Skeletal muscle tissue (tissue), 4 donors: ENCODE data around the gene C1R. TPM values are rescaled to one million over a fixed set of nuclear protein-coding genes. Genes with fewer than 3 reads are reported as not detected.

Experiments used
- H3K27ac ChIP-seq: one replicate; pipeline ENCODE4 v1.7.0; 2013; ENCODE audit warnings: mild to moderate bottlenecking, low read depth, low read length, inconsistent platforms
- H3K27me3 ChIP-seq, 3 donors: one replicate each; pipeline ENCODE4 v1.7.0; 2013; ENCODE audit warnings: low read length in 3 of 3; ENCODE audit not compliant: control insufficient read depth in 3 of 3, insufficient read depth in 3 of 3
- H3K36me3 ChIP-seq, 3 donors: one replicate each; pipeline ENCODE4 v1.7.0; 2013; ENCODE audit warnings: low read length in 3 of 3; ENCODE audit not compliant: control insufficient read depth in 3 of 3, insufficient read depth in 3 of 3
- H3K4me1 ChIP-seq, 3 donors: one replicate each; pipeline ENCODE4 v1.7.0; 2013; ENCODE audit warnings: low read length in 3 of 3, mild to moderate bottlenecking in 3 of 3; ENCODE audit not compliant: control insufficient read depth in 3 of 3, insufficient read depth in 3 of 3
- H3K4me3 ChIP-seq, 3 donors: one replicate each; pipeline ENCODE4 v1.7.0; 2013; ENCODE audit warnings: low read length in 3 of 3
- H3K9ac ChIP-seq, 3 donors: one replicate each; pipeline ENCODE4 v1.7.0; 2013; ENCODE audit warnings: low read length in 3 of 3, mild to moderate bottlenecking in 3 of 3, moderate library complexity in 2 of 3, low read depth in 1 of 3
- H3K9me3 ChIP-seq, 3 donors: one replicate each; pipeline ENCODE4 v1.7.0; 2013; ENCODE audit warnings: low read length in 3 of 3; ENCODE audit not compliant: control insufficient read depth in 3 of 3
- total RNA-seq: library from RNA; depleted of rRNA; stranded (reverse); fragments of >200 nt; gene quantifications from one replicate; pipeline ENCODE4 v1.2.3, GENCODE V29; 2014
- donor health status: Osteomylitis.

The C1R gene
- total RNA-seq, 1 donor from 2014 or later: 76.7 TPM

DNA sequence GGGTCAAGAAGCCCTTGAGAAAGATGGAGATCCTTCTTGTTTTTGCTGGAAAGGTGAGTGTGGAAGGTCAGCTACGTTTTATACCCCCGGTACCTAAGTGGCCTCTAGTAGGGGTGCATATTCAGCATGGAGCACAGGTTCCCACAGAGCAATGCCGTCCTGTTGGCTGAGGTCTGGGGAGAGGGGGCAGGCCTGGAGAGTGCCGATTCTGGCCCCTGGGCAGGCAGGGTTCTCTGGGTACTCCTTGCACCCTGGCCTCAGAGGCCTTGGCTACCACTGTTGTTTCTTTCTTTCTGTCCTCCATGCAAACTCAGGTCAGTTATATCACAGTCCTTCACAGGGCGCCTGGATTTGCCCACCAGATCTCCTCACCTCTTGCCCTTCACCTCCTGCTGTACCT, 27.9 kb upstream of the C1R start:
- no peaks in the 10 kb centered on the region for H3K9me3 ChIP-seq
- peaks cover 0 to 14% (median 7%) of the 10 kb centered on the region in 3 donors for H3K4me1 ChIP-seq
- H3K36me3 ChIP-seq: peaks cover 0 to 7% (median 0%) of the 10 kb centered on the region in 3 donors
- H3K27ac ChIP-seq: no peak overlapping the region
- H3K9ac ChIP-seq: no peak overlapping the region
- peaks cover 0 to 2% (median 0%) of the 10 kb centered on the region in 3 donors for H3K27me3 ChIP-seq
- H3K4me3 ChIP-seq: no peak overlapping the region

DNA sequence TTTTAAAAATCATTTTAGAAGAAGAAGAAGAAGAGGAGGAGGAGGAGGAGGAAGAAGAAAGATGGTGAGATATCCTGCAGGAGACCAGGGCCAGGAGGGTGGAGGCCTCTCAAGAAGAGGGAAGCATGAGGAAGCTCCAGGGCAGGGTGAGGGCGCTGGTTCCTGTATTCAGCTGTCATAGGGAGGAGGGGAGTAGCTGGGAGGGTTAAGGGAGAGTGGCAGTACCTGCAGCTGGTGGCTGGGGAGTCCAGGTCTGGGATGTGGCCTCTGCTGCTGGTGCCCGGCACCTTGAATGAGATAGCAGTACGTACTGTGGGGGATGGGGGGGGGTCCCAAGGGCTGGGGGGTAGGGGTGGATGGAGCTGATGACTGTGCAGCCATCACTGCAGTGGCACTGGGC, 26.6 kb upstream of the C1R start:
- Histone ChIP-seq H3K9ac (no peak overlapping the region), H3K4me3 (no peak overlapping the region), H3K27me3 (peaks cover 0 to 2% (median 0%) of the 10 kb centered on the region in 3 donors), H3K27ac (no peak overlapping the region), H3K4me1 (peaks cover 0 to 14% (median 7%) of the 10 kb centered on the region in 3 donors), H3K9me3 (no peaks in the 10 kb centered on the region), H3K36me3 (peaks cover 0 to 9% (median 0%) of the 10 kb centered on the region in 3 donors)

DNA sequence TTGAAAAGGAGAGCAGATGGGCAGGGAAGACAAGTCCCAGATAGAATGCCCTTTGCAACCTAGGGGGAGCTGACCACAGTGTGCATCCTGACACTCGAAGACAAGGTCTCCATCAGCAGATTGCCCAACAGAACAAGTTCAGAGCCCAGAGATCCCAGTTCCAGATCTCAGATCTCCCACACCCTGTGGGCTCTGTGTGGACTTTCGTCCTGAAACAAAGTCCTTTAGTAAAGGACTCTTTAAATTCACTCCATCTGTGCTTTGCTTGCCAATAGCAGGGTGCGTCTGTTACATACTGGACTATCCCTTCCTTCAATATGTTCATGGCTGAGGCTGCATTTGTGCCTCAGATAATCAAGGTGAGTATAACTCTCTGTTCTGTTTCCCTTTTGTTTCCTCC, 25.4 kb upstream of the C1R start:
- Histone ChIP-seq H3K36me3 (peaks cover 0 to 9% (median 0%) of the 10 kb centered on the region in 3 donors), H3K4me1 (peaks cover 0 to 11% (median 3%) of the 10 kb centered on the region in 3 donors), H3K4me3 (no peak overlapping the region), H3K27me3 (peaks cover 0 to 2% (median 0%) of the 10 kb centered on the region in 3 donors), H3K9me3 (no peaks in the 10 kb centered on the region), H3K9ac (no peak overlapping the region), H3K27ac (no peak overlapping the region)

GRCh38 chr12:7116916-7117315, 24.7 kb upstream of the C1R start:
- Histone ChIP-seq H3K4me3 (no peak overlapping the region), H3K4me1 (peaks cover 0 to 4% (median 4%) of the 10 kb centered on the region in 3 donors), H3K27me3 (peaks cover 0 to 2% (median 0%) of the 10 kb centered on the region in 3 donors), H3K9me3 (no peaks in the 10 kb centered on the region), H3K27ac (no peak overlapping the region), H3K9ac (no peak overlapping the region), H3K36me3 (peaks cover 0 to 9% (median 0%) of the 10 kb centered on the region in 3 donors)

DNA sequence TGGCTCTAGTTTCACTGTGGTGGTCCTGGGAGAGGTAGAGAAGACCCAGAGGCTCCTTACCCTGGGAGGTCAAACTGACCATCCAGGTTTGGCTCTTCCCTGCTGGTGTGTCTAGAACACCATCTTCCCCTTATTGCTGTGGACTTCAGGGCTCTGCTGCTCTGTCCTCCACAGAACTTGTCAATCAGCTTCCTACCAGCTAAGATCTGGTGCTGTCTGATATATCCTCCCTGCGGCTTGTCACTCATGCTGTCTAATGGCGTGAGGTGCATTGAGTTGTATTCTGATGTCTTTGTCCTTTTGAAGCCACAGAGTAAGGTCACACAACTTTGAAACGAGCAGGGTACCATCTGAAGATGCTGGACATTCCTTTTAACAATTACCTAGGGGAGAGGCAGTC, 24.0 kb upstream of the C1R start:
- Histone ChIP-seq H3K27ac (no peak overlapping the region), H3K27me3 (peaks cover 0 to 2% (median 0%) of the 10 kb centered on the region in 3 donors), H3K4me1 (peaks cover 0 to 4% (median 3%) of the 10 kb centered on the region in 3 donors), H3K36me3 (peaks cover 0 to 9% (median 0%) of the 10 kb centered on the region in 3 donors), H3K9ac (no peak overlapping the region), H3K9me3 (no peaks in the 10 kb centered on the region), H3K4me3 (no peak overlapping the region)

DNA sequence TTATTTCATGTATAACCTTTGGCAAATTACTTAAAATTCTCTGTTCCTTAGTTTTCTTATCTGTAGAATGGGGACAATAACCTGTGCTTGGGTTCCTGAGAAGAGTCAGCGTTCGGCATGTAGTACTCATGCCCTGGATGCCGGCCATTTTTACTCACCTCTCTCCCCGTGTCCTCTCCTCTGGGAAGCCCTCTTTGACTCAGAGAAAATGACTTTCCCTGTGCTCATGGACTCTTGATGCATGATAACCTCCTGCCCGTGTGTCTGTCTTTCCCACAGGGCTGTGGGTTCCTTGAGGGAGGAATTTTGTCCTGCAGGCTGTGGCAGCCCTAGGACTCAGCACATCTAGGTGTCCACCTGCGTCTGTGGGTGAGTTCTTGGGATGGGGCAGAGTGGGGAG, 22.6 kb upstream of the C1R start:
- Histone ChIP-seq H3K27me3 (peaks cover 0 to 2% (median 0%) of the 10 kb centered on the region in 3 donors), H3K4me3 (no peak overlapping the region), H3K27ac (no peak overlapping the region), H3K4me1 (peaks cover 0 to 5% (median 3%) of the 10 kb centered on the region in 3 donors), H3K36me3 (peaks cover 0 to 9% (median 0%) of the 10 kb centered on the region in 3 donors), H3K9ac (no peak overlapping the region), H3K9me3 (no peaks in the 10 kb centered on the region)

- no peak overlapping the region for H3K27ac ChIP-seq
- no peak overlapping the region for H3K4me3 ChIP-seq
- no peaks in the 10 kb centered on the region for H3K27me3 ChIP-seq
- H3K36me3 ChIP-seq: peaks cover 0 to 9% (median 0%) of the 10 kb centered on the region in 3 donors
- no peaks in the 10 kb centered on the region for H3K9me3 ChIP-seq
- no peak overlapping the region for H3K9ac ChIP-seq
- peaks cover 6 to 12% (median 10%) of the 10 kb centered on the region in 3 donors for H3K4me1 ChIP-seq
Observed at GRCh38 chr12:7114008-7114407, 21.8 kb upstream of the C1R start.

GRCh38 chr12:7113389-7113871, 21.2 kb upstream of the C1R start:
- Histone ChIP-seq H3K36me3 (peaks cover 0 to 8% (median 0%) of the 10 kb centered on the region in 3 donors), H3K4me1 (peaks cover 8 to 14% (median 13%) of the 10 kb centered on the region in 3 donors), H3K27me3 (no peaks in the 10 kb centered on the region), H3K9ac (peak overlapping the region in 1 of 3 donors; percentile 34), H3K27ac (no peak overlapping the region), H3K9me3 (no peaks in the 10 kb centered on the region), H3K4me3 (peak overlapping the region in 1 of 3 donors; percentile 27)

- no peak overlapping the region for H3K4me3 ChIP-seq
- no peak overlapping the region for H3K9ac ChIP-seq
- no peaks in the 10 kb centered on the region for H3K9me3 ChIP-seq
- H3K27me3 ChIP-seq: no peaks in the 10 kb centered on the region
- H3K4me1 ChIP-seq: peaks cover 13 to 21% (median 15%) of the 10 kb centered on the region in 3 donors
- peak overlapping the region; percentile 55 for H3K27ac ChIP-seq
- peaks cover 0 to 6% (median 0%) of the 10 kb centered on the region in 3 donors for H3K36me3 ChIP-seq
Observed at GRCh38 chr12:7112041-7112440, 19.8 kb upstream of the C1R start.

GRCh38 chr12:7110661-7111060, 18.4 kb upstream of the C1R start:
- Histone ChIP-seq H3K4me3 (no peak overlapping the region), H3K9me3 (no peaks in the 10 kb centered on the region), H3K27ac (no peak overlapping the region), H3K27me3 (no peaks in the 10 kb centered on the region), H3K4me1 (peaks cover 13 to 21% (median 15%) of the 10 kb centered on the region in 3 donors), H3K36me3 (peaks cover 0 to 4% (median 0%) of the 10 kb centered on the region in 3 donors), H3K9ac (no peak overlapping the region)
